ENCODE data around the gene GNA15. TPM values are rescaled to one million over a fixed set of nuclear protein-coding genes. Genes with fewer than 3 reads are reported as not detected.

GNA15 gene
- polyA plus RNA-seq, 1 donor from 2014 or later: not detected

DNA sequence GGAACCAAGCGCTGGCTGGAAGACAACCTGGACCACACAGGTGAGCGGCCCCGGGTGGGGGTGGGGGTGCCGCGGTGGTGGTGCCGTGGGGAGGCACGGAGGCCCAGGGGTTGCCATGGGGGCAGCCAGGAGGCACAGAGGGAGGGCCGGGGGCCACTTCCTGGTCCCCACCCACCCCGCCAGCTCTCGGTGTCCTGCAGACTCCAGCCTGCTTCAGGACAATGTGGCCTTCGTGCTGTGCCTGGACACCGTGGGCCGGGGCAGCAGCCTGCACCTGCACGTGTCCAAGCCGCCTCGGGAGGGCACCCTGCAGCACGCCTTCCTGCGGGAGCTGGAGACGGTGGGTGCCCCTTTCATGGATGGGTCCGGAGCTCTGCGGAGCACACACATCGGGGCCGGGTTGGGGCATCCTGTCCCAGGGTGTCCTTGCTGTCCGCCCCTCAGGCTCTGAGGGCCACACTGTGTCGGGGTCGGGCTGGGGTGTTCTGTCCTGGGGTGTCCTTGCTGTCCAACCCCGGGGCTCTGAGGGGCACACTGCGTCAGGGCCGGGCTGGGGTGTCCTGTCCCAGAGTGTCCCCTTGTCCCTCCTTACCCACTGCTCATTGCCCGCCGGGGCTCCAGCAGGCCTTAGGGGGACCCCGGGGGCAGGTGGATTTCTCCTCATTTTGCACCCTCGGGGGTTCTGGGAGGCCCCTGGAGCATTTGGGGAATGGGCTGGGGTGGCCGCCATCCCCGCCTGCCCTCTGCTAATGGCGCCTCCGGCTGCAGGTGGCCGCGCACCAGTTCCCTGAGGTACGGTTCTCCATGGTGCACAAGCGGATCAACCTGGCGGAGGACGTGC lies 68.2 kb downstream of the GNA15 start:
- H3K9me3 Mint-ChIP-seq: no peaks in the 10 kb centered on the region
- H3K4me1 Mint-ChIP-seq: no peaks in the 10 kb centered on the region
- no peaks in the 10 kb centered on the region for H3K27me3 Mint-ChIP-seq
- H3K4me3 Mint-ChIP-seq: no peak overlapping the region
- H3K27ac Mint-ChIP-seq: no peak overlapping the region
- no peaks in the 10 kb centered on the region for H3K36me3 Mint-ChIP-seq

DNA sequence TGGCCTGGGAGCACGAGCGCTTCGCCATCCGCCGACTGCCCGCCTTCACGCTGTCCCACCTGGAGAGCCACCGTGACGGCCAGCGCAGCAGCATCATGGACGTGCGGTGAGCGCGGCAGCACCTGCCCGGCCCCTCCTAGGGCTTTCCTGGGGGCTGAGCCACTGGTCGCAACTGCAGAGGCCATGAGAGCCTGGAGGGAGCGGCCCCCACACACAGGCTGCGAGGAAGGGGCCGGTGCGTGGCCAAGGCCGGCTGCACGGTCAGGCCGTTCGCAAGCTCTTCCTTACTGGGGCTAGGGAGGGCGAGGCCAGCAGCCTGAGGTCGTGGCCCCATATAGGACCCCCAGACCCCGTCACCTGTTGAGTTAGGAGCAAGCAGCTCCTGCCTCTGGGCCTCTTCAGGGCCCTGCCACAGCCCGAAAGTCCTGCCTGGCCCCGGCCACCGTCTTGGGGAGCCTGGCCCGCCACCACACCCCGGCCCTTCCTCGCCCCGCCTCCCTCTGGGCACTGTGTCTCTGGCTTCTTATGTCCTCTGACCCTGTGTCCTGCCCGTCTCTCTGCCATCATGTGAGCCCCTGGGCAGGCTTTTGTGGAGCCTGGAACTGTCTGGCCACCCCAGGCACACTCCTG lies 68.9 kb downstream of the GNA15 start:
- H3K9me3 Mint-ChIP-seq: no peaks in the 10 kb centered on the region
- H3K27me3 Mint-ChIP-seq: no peaks in the 10 kb centered on the region
- H3K36me3 Mint-ChIP-seq: no peaks in the 10 kb centered on the region
- H3K4me3 Mint-ChIP-seq: no peak overlapping the region
- H3K27ac Mint-ChIP-seq: no peak overlapping the region
- H3K4me1 Mint-ChIP-seq: peaks cover 0 to 4% (median 0%) of the 10 kb centered on the region in 3 donors

DNA sequence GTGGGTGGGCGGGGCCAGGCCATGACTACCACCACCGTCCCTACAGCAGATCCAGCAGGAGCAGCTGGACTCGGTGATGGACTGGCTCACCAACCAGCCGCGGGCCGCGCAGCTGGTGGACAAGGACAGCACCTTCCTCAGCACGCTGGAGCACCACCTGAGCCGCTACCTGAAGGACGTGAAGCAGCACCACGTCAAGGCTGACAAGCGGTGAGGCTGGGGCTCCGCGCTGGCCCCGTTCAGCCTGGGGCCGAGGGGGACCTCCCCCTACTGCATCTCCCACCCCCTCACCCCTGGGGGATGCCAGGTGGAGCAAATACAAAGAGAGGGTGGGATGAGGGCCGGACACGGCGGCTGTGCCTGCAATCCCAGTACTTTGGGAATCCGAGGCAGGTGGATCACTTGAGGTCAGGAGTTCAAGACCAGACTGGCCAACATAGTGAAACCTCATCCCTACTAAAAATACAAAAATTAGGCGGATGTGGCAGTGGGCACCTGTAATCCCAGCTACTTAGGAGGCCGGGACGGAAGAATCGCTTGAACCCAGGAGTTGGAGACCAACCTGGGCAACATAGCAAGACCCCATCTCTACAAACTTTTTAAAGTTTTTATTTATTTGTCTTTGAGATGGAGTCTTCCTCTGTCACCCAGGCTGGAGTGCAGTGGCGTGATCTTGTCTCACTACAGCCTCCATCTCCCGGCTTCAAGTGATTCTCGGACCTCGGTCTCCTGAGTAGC lies 70.6 kb downstream of the GNA15 start:
- no peak overlapping the region for H3K27ac Mint-ChIP-seq
- H3K4me1 Mint-ChIP-seq: peaks cover 0 to 4% (median 0%) of the 10 kb centered on the region in 3 donors
- no peaks in the 10 kb centered on the region for H3K9me3 Mint-ChIP-seq
- no peak overlapping the region for H3K4me3 Mint-ChIP-seq
- H3K27me3 Mint-ChIP-seq: no peaks in the 10 kb centered on the region
- peaks cover 2% of the 10 kb centered on the region for H3K36me3 Mint-ChIP-seq

DNA sequence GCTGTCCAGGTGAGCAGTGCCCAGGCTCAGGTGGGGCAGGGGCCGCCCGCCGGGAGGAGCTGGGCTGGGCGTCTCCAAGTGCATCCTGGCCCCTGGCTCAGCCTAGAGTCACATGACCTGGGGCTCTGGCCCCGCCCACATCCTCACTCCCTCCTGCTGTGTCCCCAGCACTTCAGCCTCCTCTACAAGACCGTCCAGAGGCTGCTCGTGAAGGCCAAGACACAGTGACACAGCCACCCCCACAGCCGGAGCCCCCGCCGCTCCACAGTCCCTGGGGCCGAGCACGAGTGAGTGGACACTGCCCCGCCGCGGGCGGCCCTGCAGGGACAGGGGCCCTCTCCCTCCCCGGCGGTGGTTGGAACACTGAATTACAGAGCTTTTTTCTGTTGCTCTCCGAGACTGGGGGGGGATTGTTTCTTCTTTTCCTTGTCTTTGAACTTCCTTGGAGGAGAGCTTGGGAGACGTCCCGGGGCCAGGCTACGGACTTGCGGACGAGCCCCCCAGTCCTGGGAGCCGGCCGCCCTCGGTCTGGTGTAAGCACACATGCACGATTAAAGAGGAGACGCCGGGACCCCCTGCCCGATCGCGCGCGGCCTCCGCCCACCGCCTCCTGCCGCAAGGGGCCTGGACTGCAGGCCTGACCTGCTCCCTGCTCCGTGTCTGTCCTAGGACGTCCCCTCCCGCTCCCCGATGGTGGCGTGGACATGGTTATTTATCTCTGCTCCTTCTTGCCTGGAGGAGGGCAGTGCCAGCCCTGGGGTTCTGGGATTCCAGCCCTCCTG lies 71.8 kb downstream of the GNA15 start:
- Mint-ChIP-seq H3K4me1 (peaks cover 0 to 4% (median 1%) of the 10 kb centered on the region in 3 donors), H3K27me3 (no peaks in the 10 kb centered on the region), H3K4me3 (no peak overlapping the region), H3K27ac (no peak overlapping the region), H3K36me3 (peaks cover 2% of the 10 kb centered on the region), H3K9me3 (no peaks in the 10 kb centered on the region)

DNA sequence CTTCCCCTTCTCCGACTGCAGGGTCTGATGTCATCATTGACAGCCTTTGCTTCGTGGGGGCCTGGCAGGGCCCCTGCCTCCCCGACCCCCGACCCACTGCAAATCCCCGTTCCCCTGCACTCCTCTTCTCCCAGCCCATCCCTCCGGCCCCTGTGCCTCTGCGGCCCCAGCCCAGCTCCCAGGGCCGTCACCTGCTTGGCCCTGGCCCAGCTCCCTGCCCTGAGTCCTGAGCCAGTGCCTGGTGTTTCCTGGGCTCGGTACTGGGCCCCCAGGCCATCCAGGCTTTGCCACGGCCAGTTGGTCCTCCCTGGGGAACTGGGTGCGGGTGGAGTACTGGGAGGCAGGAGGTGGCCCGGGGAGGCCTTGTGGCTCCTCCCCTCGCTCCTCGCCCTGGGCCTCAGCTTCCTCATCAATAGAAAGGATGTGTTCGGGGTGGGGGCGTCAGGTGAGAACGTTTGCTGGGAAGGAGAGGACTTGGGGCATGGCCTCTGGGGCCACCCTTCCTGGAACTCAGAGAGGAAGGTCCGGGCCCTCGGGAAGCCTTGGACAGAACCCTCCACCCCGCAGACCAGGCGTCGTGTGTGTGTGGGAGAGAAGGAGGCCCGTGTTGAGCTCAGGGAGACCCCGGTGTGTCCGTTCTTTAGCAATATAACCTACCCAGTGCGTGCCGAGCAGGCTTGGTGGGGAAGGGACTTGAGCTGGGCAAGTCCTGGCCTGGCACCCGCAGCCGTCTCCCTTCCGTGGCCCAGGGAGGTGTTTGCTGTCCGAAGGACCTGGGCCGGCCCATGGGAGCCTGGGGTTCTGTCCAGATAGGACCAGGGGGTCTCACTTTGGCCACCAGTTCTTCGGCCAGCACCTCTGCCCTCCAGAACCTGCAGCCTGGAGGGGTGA lies 72.7 kb downstream of the GNA15 start:
- H3K4me3 Mint-ChIP-seq: no peak overlapping the region
- no peaks in the 10 kb centered on the region for H3K27me3 Mint-ChIP-seq
- H3K9me3 Mint-ChIP-seq: no peaks in the 10 kb centered on the region
- no peak overlapping the region for H3K27ac Mint-ChIP-seq
- H3K4me1 Mint-ChIP-seq: peaks cover 0 to 4% (median 1%) of the 10 kb centered on the region in 3 donors
- H3K36me3 Mint-ChIP-seq: peaks cover 2% of the 10 kb centered on the region

DNA sequence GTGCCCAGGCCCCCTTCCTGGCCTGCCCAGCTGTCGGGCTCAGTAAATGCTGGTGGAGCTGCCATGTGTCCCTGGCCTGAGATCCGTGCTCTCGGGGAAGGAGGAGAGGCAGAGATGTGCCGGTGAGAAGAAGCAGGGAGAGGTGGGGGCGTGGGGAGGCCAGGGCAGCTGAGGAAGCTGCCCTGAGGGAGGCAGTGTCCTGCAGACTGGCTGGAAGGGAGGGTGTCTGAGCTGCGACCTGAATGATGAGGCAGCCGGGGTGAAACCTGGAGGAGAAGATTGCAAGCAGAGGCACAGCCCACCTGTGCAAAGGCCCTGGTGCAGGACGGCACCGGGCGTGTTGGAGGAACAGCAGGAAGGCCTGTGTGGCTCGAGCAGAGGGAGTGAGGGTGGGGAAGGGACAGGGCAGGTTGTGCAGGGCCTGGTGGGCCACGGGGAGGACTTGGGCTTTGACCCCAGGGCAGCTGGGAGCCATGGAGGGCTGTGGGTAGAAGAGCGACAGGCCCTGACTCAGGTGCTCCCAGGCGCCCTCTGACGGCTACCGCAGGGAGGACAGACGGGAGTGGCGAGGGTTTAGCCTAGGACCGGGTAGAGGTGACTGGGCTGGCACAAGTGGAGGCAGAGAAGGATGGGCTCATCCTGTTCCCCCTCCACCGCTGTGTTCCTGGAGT lies 74.6 kb downstream of the GNA15 start:
- Mint-ChIP-seq H3K4me1 (peaks cover 1 to 4% (median 2%) of the 10 kb centered on the region in 3 donors), H3K4me3 (no peak overlapping the region), H3K36me3 (peaks cover 2% of the 10 kb centered on the region), H3K9me3 (no peaks in the 10 kb centered on the region), H3K27ac (peak overlapping the region in 1 of 3 donors; percentile 41), H3K27me3 (peaks cover 2% of the 10 kb centered on the region)

DNA sequence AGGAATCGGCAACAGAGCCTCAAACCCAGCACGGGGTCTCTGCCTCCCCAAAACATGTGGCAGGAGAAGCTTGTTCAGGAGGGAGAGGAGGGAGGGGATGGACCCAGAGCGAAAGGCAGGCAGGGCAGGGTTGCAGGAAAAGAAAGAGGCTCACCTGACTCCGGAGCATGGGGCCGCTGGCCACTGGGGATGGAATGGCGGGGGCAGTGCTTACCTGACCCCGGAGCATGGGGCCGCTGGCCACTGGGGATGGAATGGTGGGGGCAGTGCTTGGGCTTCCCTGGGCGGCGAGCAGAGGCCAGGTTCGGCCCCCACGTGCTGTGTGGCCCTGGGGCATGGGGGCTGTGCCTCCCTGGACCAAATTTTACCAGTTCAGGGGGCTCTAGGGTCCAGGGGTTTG lies 75.4 kb downstream of the GNA15 start:
- peaks cover 2% of the 10 kb centered on the region for H3K27me3 Mint-ChIP-seq
- peaks cover 1 to 4% (median 2%) of the 10 kb centered on the region in 3 donors for H3K4me1 Mint-ChIP-seq
- no peak overlapping the region for H3K4me3 Mint-ChIP-seq
- peak overlapping the region in 1 of 3 donors; percentile 41 for H3K27ac Mint-ChIP-seq
- no peaks in the 10 kb centered on the region for H3K9me3 Mint-ChIP-seq
- peaks cover 2% of the 10 kb centered on the region for H3K36me3 Mint-ChIP-seq

DNA sequence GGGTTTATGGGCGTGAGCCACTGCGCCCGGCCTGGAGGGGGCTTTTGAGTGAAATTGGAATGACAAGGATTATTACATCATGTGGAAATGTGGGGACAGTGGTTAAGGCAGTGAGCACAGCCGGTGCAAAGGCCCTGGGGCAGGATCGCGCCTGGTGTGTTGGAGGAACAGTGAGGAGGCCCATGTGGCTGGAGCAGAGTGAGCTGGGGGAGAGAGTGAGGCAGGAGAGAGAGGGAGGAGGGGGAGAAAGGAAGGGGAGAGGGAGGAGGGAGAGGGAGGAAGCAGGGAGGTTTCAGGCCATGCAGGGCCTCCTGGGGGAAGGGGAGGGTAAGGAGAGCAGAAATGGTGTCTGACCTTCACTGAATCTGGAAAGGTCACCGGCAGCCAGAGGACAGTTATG lies 77.3 kb downstream of the GNA15 start:
- Mint-ChIP-seq H3K27me3 (peaks cover 2% of the 10 kb centered on the region), H3K9me3 (no peaks in the 10 kb centered on the region), H3K27ac (no peak overlapping the region), H3K4me1 (peaks cover 1 to 4% (median 2%) of the 10 kb centered on the region in 3 donors), H3K4me3 (peak overlapping the region in 2 of 4 donors; percentile 51 to 73), H3K36me3 (peaks cover 2% of the 10 kb centered on the region)

Other genes with a start within 250 kb of the GNA15 start
- 2.9 TPM for gene ZNF57, start 235.1 kb upstream of the GNA15 start, polyA plus RNA-seq
- gene ZNF77, start 191.1 kb upstream of the GNA15 start, polyA plus RNA-seq: 1.7 TPM
- gene TLE6, start 158.5 kb upstream of the GNA15 start, polyA plus RNA-seq: 0.16 TPM
- gene TLE2, start 106.8 kb upstream of the GNA15 start, polyA plus RNA-seq: 0.56 TPM
- 443 TPM for gene TLE5, start 73.5 kb upstream of the GNA15 start, polyA plus RNA-seq
- gene GNA11, start 41.7 kb upstream of the GNA15 start, polyA plus RNA-seq: 0.30 TPM
- 448 TPM for gene S1PR4, start 42.7 kb downstream of the GNA15 start, polyA plus RNA-seq
- gene NCLN, start 49.9 kb downstream of the GNA15 start, polyA plus RNA-seq: 29.9 TPM
- not detected for gene CELF5, start 88.6 kb downstream of the GNA15 start, polyA plus RNA-seq
- 12.8 TPM for gene NFIC, start 230.6 kb downstream of the GNA15 start, polyA plus RNA-seq